ENCODE measurements around the gene SRPK3. TPM values are rescaled to one million over a fixed set of nuclear protein-coding genes. Genes with fewer than 3 reads are reported as not detected.
A peak's percentile ranks its signal among the peaks of the same experiment; 100 is the strongest.

SRPK3 gene
- total and polyA plus RNA-seq, 11 donors = 8.8 to 49.7 (median 38.9) TPM

GRCh38 chrX:153765138-153766079 is 15.4 kb upstream of the SRPK3 start:
- peaks cover 0 to 26% (median 5%) of the 10 kb centered on the region in 12 donors for H3K4me1 ChIP-seq
- TF ChIP-seq CTCF (IDR thresholded peaks at IDR 0.05) (no peak), POLR2A (IDR thresholded peaks at IDR 0.05) (no peak)
- H3K27ac ChIP-seq = peak overlapping the region in 9 of 12 donors; percentile 9 to 81 (median 30)
- intact Hi-C loops (cut with DNase I) = loop anchor here in 3 of 10 donors (2.0 kb wide), 1 partner anchor 187 kb away; no protein-coding TSS in a partner anchor
- peak overlapping the region in 2 of 12 donors; percentile 22 to 24 for H3K4me3 ChIP-seq
- 36 to 66% (median 53%) methylated on average over 6 to 27 of the region's 27 CpGs for WGBS, 4 donors
- H3K36me3 ChIP-seq = no peaks in the 10 kb centered on the region
- H3K27me3 ChIP-seq = peaks cover 0 to 4% (median 0%) of the 10 kb centered on the region in 9 donors
- ATAC-seq (peak; percentile 44 to 76 (median 60)), DNase-seq (peak in 2 of 5 donors; percentile 27 to 49)
- H3K9me3 ChIP-seq = no peaks in the 10 kb centered on the region

- H3K36me3 ChIP-seq = no peaks in the 10 kb centered on the region
- peak in 3 of 5 donors; percentile 14 to 23 (median 20) for DNase-seq
- H3K27me3 ChIP-seq = no peaks in the 10 kb centered on the region
- no peak for TF ChIP-seq CTCF (IDR thresholded peaks at IDR 0.05)
- no peak for TF ChIP-seq POLR2A (IDR thresholded peaks at IDR 0.05)
- no peak for ATAC-seq
- intact Hi-C loops (cut with DNase I) = no loop called here
- 62 to 80% (median 70%) methylated on average over 21 of the region's 21 CpGs for WGBS, 4 donors
- H3K27ac ChIP-seq = peak overlapping the region in 4 of 12 donors; percentile 18 to 81 (median 42)
- H3K9me3 ChIP-seq = no peaks in the 10 kb centered on the region
- peaks cover 0 to 26% (median 5%) of the 10 kb centered on the region in 12 donors for H3K4me1 ChIP-seq
- peak overlapping the region in 3 of 12 donors; percentile 9 to 24 (median 22) for H3K4me3 ChIP-seq
Observed at GRCh38 chrX:153766098-153766817, 14.6 kb upstream of the SRPK3 start.

GRCh38 chrX:153766871-153767673 is 13.8 kb upstream of the SRPK3 start:
- no peak overlapping the region for H3K4me3 ChIP-seq
- WGBS, 4 donors = 84 to 94% (median 91%) methylated on average over 47 to 56 of the region's 56 CpGs
- H3K36me3 ChIP-seq = no peaks in the 10 kb centered on the region
- H3K9me3 ChIP-seq = no peaks in the 10 kb centered on the region
- no peaks in the 10 kb centered on the region for H3K27me3 ChIP-seq
- TF ChIP-seq CTCF (IDR thresholded peaks at IDR 0.05) (no peak), POLR2A (IDR thresholded peaks at IDR 0.05) (no peak)
- DNase-seq (peak in 3 of 5 donors; percentile 16 to 20 (median 18)), ATAC-seq (no peak)
- H3K4me1 ChIP-seq = peaks cover 0 to 26% (median 5%) of the 10 kb centered on the region in 12 donors
- H3K27ac ChIP-seq = peak overlapping the region in 1 of 12 donors; percentile 81
- intact Hi-C loops (cut with DNase I) = no loop called here
